H1 (cell line): Measurements from ENCODE around the gene MAVS. TPM values are rescaled to one million over a fixed set of nuclear protein-coding genes. Genes with fewer than 3 reads are reported as not detected.

Source experiments
- CTCF ChIA-PET: fragments of 300-600 bp; sonication (Branson Sonifier 250); formaldehyde crosslinking; loops from one replicate; lab custom pipeline; 2021; ENCODE audit not compliant: partially characterized antibody; lab: Charles Lee
- POLR2A ChIA-PET: fragments of 300-600 bp; sonication (Branson Sonifier 250); formaldehyde crosslinking; loops from one replicate; lab custom pipeline; 2021; ENCODE audit warnings: inconsistent platforms; ENCODE audit not compliant: partially characterized antibody; lab: Charles Lee
- DNase-seq, 2 experiments: peaks; one replicate each; pipeline versions ENCODE4 v3.0.0 to v3.0.0-alpha.2; 2010 to 2022; ENCODE audit warnings: low spot score in 2 of 2, low read depth in 1 of 2, mixed read lengths in 1 of 2
- FAIRE-seq: peaks from 2 replicates; lab custom pipeline; 2011; peaks lifted over from hg19 to GRCh38; lab: Jason Lieb, UNC
- H2AFZ ChIP-seq: 2 replicates; pipeline ENCODE4 v1.8.1; 2012; ENCODE audit warnings: low read length, inconsistent platforms
- H2AK5ac ChIP-seq: 2 replicates; pipeline ENCODE4 v1.6.1; 2013; ENCODE audit warnings: low read depth, low read length
- H2BK120ac ChIP-seq: replicated peaks from 2 replicates; pipeline ENCODE3; 2013; ENCODE audit warnings: low read depth, low read length, inconsistent platforms
- H2BK12ac ChIP-seq: 2 replicates; pipeline ENCODE4 v1.6.1; 2013; ENCODE audit warnings: low read depth, low read length
- H2BK15ac ChIP-seq: 2 replicates; pipeline ENCODE4 v1.6.1; 2013; ENCODE audit warnings: low read length
- H2BK20ac ChIP-seq: 2 replicates; pipeline ENCODE4 v1.6.1; 2013; ENCODE audit warnings: low read length
- H2BK5ac ChIP-seq: 2 replicates; pipeline ENCODE4 v1.6.1; 2013; ENCODE audit warnings: low read depth, low read length
- H3K14ac ChIP-seq: 2 replicates; pipeline ENCODE4 v1.6.1; 2013; ENCODE audit warnings: inconsistent platforms; ENCODE audit not compliant: insufficient read length
- H3K18ac ChIP-seq: 2 replicates; pipeline ENCODE4 v1.6.1; 2013; ENCODE audit warnings: low read length; ENCODE audit errors: extremely low read depth
- H3K23ac ChIP-seq: 2 replicates; pipeline ENCODE4 v1.6.1; 2013; ENCODE audit warnings: inconsistent platforms; ENCODE audit not compliant: insufficient read length
- H3K23me2 ChIP-seq: 2 replicates; pipeline ENCODE4 v1.6.1; 2013; ENCODE audit warnings: low read depth, low read length
- H3K27ac ChIP-seq: 2 replicates; pipeline ENCODE4 v1.6.1; 2011; ENCODE audit warnings: low read depth, low read length, inconsistent platforms
- H3K27me3 ChIP-seq, 4 experiments: replicated peaks in 1 of 4; 1 replicate in 1 of 4; 2 replicates in 3 of 4; pipeline versions ENCODE4 v1.6.1 to v1.8.1; 2011 to 2013; ENCODE audit warnings: low read length in 3 of 4, mild to moderate bottlenecking in 3 of 4, inconsistent platforms in 2 of 4, mixed read lengths in 2 of 4, moderate library complexity in 1 of 4; ENCODE audit not compliant: control insufficient read depth in 3 of 4, insufficient read depth in 3 of 4; ENCODE audit errors: extremely low read depth in 1 of 4
- H3K36me3 ChIP-seq, 4 experiments: 2 replicates each; pipeline versions ENCODE4 v1.6.1 to v1.8.1; 2011 to 2013; ENCODE audit warnings: mild to moderate bottlenecking in 4 of 4, low read length in 3 of 4, moderate library complexity in 2 of 4, control low read depth in 1 of 4, inconsistent platforms in 1 of 4; ENCODE audit not compliant: insufficient read depth in 4 of 4, control insufficient read depth in 2 of 4
- H3K4ac ChIP-seq: replicated peaks from 2 replicates; pipeline ENCODE3; 2013; ENCODE audit warnings: low read length, low read depth, mixed read lengths, inconsistent platforms; ENCODE audit not compliant: insufficient read length
- H3K4me1 ChIP-seq, 4 experiments: replicated peaks in 1 of 4; 1 replicate in 1 of 4; 2 replicates in 3 of 4; pipeline versions ENCODE4 v1.6.1 to v1.8.1; 2011 to 2013; ENCODE audit warnings: low read length in 3 of 4, inconsistent platforms in 2 of 4, mixed read lengths in 1 of 4; ENCODE audit not compliant: insufficient read depth in 4 of 4, control insufficient read depth in 3 of 4
- H3K4me2 ChIP-seq, 2 experiments: 2 replicates each; pipeline versions ENCODE4 v1.6.1 to v1.8.1; 2011 to 2013; ENCODE audit warnings: low read depth in 2 of 2, low read length in 2 of 2, control low read depth in 1 of 2, inconsistent platforms in 1 of 2, mild to moderate bottlenecking in 1 of 2; ENCODE audit not compliant: insufficient read depth in 1 of 2
- H3K4me3 ChIP-seq, 4 experiments: fragments of 200-600, 300-600 bp in 1 of 4; sonication (generic), shearing (Covaris generic), sonication (Bioruptor Twin) in 1 of 4; 2 replicates each; pipeline versions ENCODE4 v1.5.1 to v1.8.1; 2011 to 2016; ENCODE audit warnings: low read length in 4 of 4, low read depth in 3 of 4, control low read depth in 2 of 4, inconsistent platforms in 2 of 4, mild to moderate bottlenecking in 2 of 4, mixed read lengths in 1 of 4, moderate library complexity in 1 of 4; ENCODE audit not compliant: insufficient read depth in 2 of 4; ENCODE audit errors: extremely low read depth in 1 of 4
- H3K56ac ChIP-seq: replicated peaks from 2 replicates; pipeline ENCODE3; 2013; ENCODE audit warnings: low read depth, mild to moderate bottlenecking, mixed read lengths, low read length, inconsistent platforms; ENCODE audit not compliant: insufficient read length
- H3K79me1 ChIP-seq: 2 replicates; pipeline ENCODE4 v1.6.1; 2013; ENCODE audit warnings: low read depth, low read length, control low read depth
- H3K79me2 ChIP-seq, 2 experiments: 2 replicates each; pipeline versions ENCODE4 v1.6.1 to v1.8.1; 2012 to 2013; ENCODE audit warnings: low read length in 2 of 2, mild to moderate bottlenecking in 2 of 2, inconsistent platforms in 1 of 2; ENCODE audit not compliant: insufficient read depth in 2 of 2, control insufficient read depth in 1 of 2
- H3K9ac ChIP-seq, 4 experiments: replicated peaks in 1 of 4; 1 replicate in 1 of 4; 2 replicates in 3 of 4; pipeline versions ENCODE4 v1.6.1 to v1.8.1; 2011 to 2013; ENCODE audit warnings: low read depth in 3 of 4, low read length in 3 of 4, control low read depth in 2 of 4, mild to moderate bottlenecking in 2 of 4, moderate library complexity in 2 of 4, inconsistent platforms in 1 of 4; ENCODE audit errors: extremely low read depth in 1 of 4
- H3K9me3 ChIP-seq, 2 experiments: 2 replicates each; pipeline versions ENCODE4 v1.6.1 to v1.8.1; 2012 to 2013; ENCODE audit warnings: mild to moderate bottlenecking in 2 of 2, moderate library complexity in 2 of 2, control low read depth in 1 of 2, inconsistent platforms in 1 of 2, low read depth in 1 of 2, low read length in 1 of 2, mixed read lengths in 1 of 2; ENCODE audit not compliant: insufficient read depth in 2 of 2
- H4K20me1 ChIP-seq, 2 experiments: replicated peaks in 1 of 2; 2 replicates each; pipeline versions ENCODE3 to v1.8.1; 2011 to 2013; ENCODE audit warnings: inconsistent platforms in 2 of 2, low read length in 2 of 2, mild to moderate bottlenecking in 1 of 2; ENCODE audit not compliant: insufficient read depth in 2 of 2, control insufficient read depth in 1 of 2
- H4K5ac ChIP-seq: 2 replicates; pipeline ENCODE4 v1.6.1; 2013; ENCODE audit warnings: low read length, low read depth, mixed read lengths, inconsistent platforms; ENCODE audit not compliant: insufficient read length
- H4K8ac ChIP-seq: 2 replicates; pipeline ENCODE4 v1.8.0; 2013; ENCODE audit warnings: mild to moderate bottlenecking, moderate library complexity, low read length, inconsistent platforms; ENCODE audit not compliant: insufficient read depth; ENCODE audit errors: extremely low read depth
- H4K91ac ChIP-seq: replicated peaks from 2 replicates; pipeline ENCODE3; 2013; ENCODE audit warnings: low read length, mixed read lengths, inconsistent platforms; ENCODE audit not compliant: insufficient read length
- BRCA1 ChIP-seq: IDR thresholded peaks from 2 replicates; pipeline ENCODE4 v1.6.1; 2012; ENCODE audit warnings: low read depth, low read length, improper control_type of control experiment
- EGR1 ChIP-seq: IDR thresholded peaks from 2 replicates; pipeline ENCODE4 v1.6.1; 2011; ENCODE audit warnings: low read depth, low read length, borderline replicate concordance
- EP300 ChIP-seq, 2 experiments: IDR thresholded peaks; 1 replicate in 1 of 2; 2 replicates in 1 of 2; pipeline ENCODE4 v1.6.1; 2011 to 2012; ENCODE audit warnings: low read depth in 2 of 2, low read length in 2 of 2, mild to moderate bottlenecking in 2 of 2, borderline replicate concordance in 1 of 2, inconsistent platforms in 1 of 2, moderate library complexity in 1 of 2
- KDM4A ChIP-seq: IDR thresholded peaks from one replicate; pipeline ENCODE4 v1.7.1; 2012; ENCODE audit warnings: low read depth, mild to moderate bottlenecking, moderate library complexity, low read length, inconsistent platforms; ENCODE audit not compliant: severe bottlenecking
- PHF8 ChIP-seq: fragments of 200-600 bp; sonication (generic); conservative IDR thresholded peaks from 2 replicates; pipeline ENCODE4 v1.7.1; 2012; ENCODE audit warnings: low read depth, mild to moderate bottlenecking, inconsistent platforms, low read length, moderate library complexity
- SP2 ChIP-seq: IDR thresholded peaks from 2 replicates; pipeline ENCODE4 v1.6.1; 2012; ENCODE audit warnings: mild to moderate bottlenecking, low read length, inconsistent platforms
- YY1 ChIP-seq: IDR thresholded peaks from 2 replicates; pipeline ENCODE4 v1.6.1; 2011; ENCODE audit warnings: low read depth, mild to moderate bottlenecking, low read length
- WGBS, 2 experiments: shearing (Covaris generic) in 1 of 2; methylation state at CpG; one replicate each; pipeline versions ENCODE4 v1.1.6 to v1.1.7; 2013 to 2015; ENCODE audit warnings: low lambda C conversion rate in 2 of 2, mixed read lengths in 2 of 2, inconsistent platforms in 1 of 2, low coverage in 1 of 2, missing lambda C conversion rate in 1 of 2; ENCODE audit not compliant: insufficient replicate concordance in 2 of 2, insufficient coverage in 1 of 2, insufficient read length in 1 of 2; ENCODE audit errors: extremely low coverage in 1 of 2, missing lambda C conversion rate in 1 of 2; 5-methylcytosine and 5-hydroxymethylcytosine counted together
- polyA plus RNA-seq, 7 experiments: library from polyadenylated mRNA; depleted of rRNA in 3 of 7; stranded (reverse) in 5 of 7; unstranded in 2 of 7; fragments of >200 nt in 5 of 7; fragments of 200-250 nt in 2 of 7; gene quantifications; 1 replicate in 5 of 7; 2 replicates in 1 of 7; 4 replicates in 1 of 7; pipeline versions ENCODE4 v1.2.1 to v1.2.3, GENCODE V29; 2011 to 2013; ENCODE audit warnings: missing spikeins in 2 of 7, mixed read lengths in 2 of 7
- total RNA-seq: library from RNA; stranded (reverse); fragmentation: NEBNext Ultra II Directional; extraction: Animal tissue kit (Norgen Biotek cat#: 25700); gene quantifications from 2 replicates; pipeline ENCODE4 v1.2.1, GENCODE V29; 2021
- TF ChIP-seq, protein P1 (sequence below): IDR thresholded peaks from 2 replicates; pipeline ENCODE4 v1.6.1; 2012; ENCODE audit warnings: low read length, inconsistent platforms

MAVS gene
- total and polyA plus RNA-seq, 2 of the 8 experiments (the other 6 are each of a cell fraction or from before 2014, with no cell fraction given) = 9.9 to 24.3 TPM

DNA sequence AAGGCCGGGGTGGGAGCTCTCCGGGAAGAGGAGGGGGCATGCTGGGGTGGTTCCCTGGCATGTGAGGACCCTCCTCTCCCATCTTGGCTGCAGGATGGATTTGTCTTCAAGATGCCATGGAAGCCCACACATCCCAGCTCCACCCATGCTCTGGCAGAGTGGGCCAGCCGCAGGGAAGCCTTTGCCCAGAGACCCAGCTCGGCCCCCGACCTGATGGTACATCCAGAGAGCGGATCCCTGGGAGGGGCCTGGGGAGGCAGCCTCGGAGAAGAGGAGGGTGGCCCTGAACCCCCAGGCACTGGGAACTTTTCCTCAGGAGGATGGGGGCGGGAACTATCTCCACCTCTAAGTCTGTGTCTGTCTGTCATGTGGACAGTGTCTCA lies 45.8 kb upstream of the MAVS start:
- Histone ChIP-seq H3K4me1 (peaks cover 5 to 35% (median 28%) of the 10 kb centered on the region in 4 experiments), H3K79me1 (no peaks in the 10 kb centered on the region; the same call in 1 of the 2 replicates), H3K9ac (no peak overlapping the region), H3K4me3 (peak overlapping the region in 2 of 4 experiments; percentile 5 to 10; a peak in 1 of 8 replicates), H2BK15ac (no peak overlapping the region), H3K9me3 (no peaks in the 10 kb centered on the region), H4K20me1 (peaks cover 3% of the 10 kb centered on the region in 2 experiments), H4K5ac (no peak overlapping the region), H3K4me2 (peak overlapping the region; percentile 52 to 82), H2AK5ac (no peak overlapping the region), H2BK20ac (no peak overlapping the region), H4K8ac (no peak overlapping the region), H3K4ac (no peak overlapping the region)
- DNase-seq (no peak), FAIRE-seq (no peak)
- TF ChIP-seq SP2 (no peak), PHF8 (no peak), KDM4A (no peak), YY1 (no peak), EGR1 (no peak), BRCA1 (no peak), EP300 (IDR thresholded peaks at IDR 0.05; ENCODE audit: borderline replicate concordance in 1 of 2, low read depth in 2 of 2, low read length in 2 of 2) (no peak)
- TF ChIP-seq, protein P1, sequence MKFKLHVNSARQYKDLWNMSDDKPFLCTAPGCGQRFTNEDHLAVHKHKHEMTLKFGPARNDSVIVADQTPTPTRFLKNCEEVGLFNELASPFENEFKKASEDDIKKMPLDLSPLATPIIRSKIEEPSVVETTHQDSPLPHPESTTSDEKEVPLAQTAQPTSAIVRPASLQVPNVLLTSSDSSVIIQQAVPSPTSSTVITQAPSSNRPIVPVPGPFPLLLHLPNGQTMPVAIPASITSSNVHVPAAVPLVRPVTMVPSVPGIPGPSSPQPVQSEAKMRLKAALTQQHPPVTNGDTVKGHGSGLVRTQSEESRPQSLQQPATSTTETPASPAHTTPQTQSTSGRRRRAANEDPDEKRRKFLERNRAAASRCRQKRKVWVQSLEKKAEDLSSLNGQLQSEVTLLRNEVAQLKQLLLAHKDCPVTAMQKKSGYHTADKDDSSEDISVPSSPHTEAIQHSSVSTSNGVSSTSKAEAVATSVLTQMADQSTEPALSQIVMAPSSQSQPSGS = no peak
- TF ChIP-seq, all 59 proteins: peak for 0
- Histone ChIP-seq H2AFZ (no peak overlapping the region), H3K18ac (no peak overlapping the region; the same call in 1 of the 2 replicates), H3K14ac (no peak overlapping the region), H3K27ac (no peak overlapping the region; the same call in 1 of the 2 replicates), H3K27me3 (no peaks in the 10 kb centered on the region), H2BK120ac (no peak overlapping the region), H2BK12ac (no peak overlapping the region), H3K36me3 (peaks cover 4 to 35% (median 30%) of the 10 kb centered on the region in 4 experiments), H3K23me2 (peaks cover 9% of the 10 kb centered on the region; the same call in 1 of the 2 replicates), H3K23ac (no peak overlapping the region), H3K79me2 (no peaks in the 10 kb centered on the region; a peak in 1 of 4 replicates), H3K56ac (no peak overlapping the region), H2BK5ac (no peak overlapping the region), H4K91ac (peak overlapping the region; percentile 18)
- POLR2A ChIA-PET = interaction anchor here (1.1 to 2.9 kb wide), 9 partner anchors 9 to 87 kb away, joined by 3 to 29 read pairs (median 7); partner anchors contain the start of genes AP5S1, CENPB, PANK2 and SPEF1
- CTCF ChIA-PET = interaction anchor here (0.6 to 3.7 kb wide), 6 partner anchors 14 to 271 kb away, joined by 3 to 29 read pairs (median 3); partner anchors contain the start of gene CENPB
- 82% methylated on average over 7 of the region's 8 CpGs; no CpG with 5 or more reads in 1 of the 2 experiments for WGBS, 2 experiments
